HEK293 (cell line): ENCODE data around the gene ARPC1A.

Experiments used
- CTCF ChIA-PET: fragments of 350-600 bp; formaldehyde crosslinking; extraction: SDS; loops from one replicate; lab custom pipeline; 2021; ENCODE audit warnings: antibody characterized with exemption; lab: Yijun Ruan, JAX
- POLR2A ChIA-PET: fragments of 300-600 bp; formaldehyde crosslinking; extraction: SDS; loops from one replicate; lab custom pipeline; 2020; ENCODE audit warnings: antibody characterized with exemption, inconsistent platforms; lab: Yijun Ruan, JAX
- H3K27ac ChIP-seq: fragments of 200-500 bp; sonication (Bioruptor generic); 2 replicates; pipeline ENCODE4 v1.5.1; 2014; ENCODE audit warnings: low read depth, low read length, control low read depth, inconsistent platforms; ENCODE audit errors: extremely low read depth
- H3K36me3 ChIP-seq, 2 experiments: fragments of 200-500 bp in 1 of 2; sonication (Bioruptor generic) in 1 of 2; 1 replicate in 1 of 2; 2 replicates in 1 of 2; pipeline ENCODE4 v1.5.1; 2014 to 2017; ENCODE audit warnings: inconsistent platforms in 2 of 2, low read length in 2 of 2; ENCODE audit not compliant: control insufficient read depth in 2 of 2, insufficient read depth in 1 of 2
- H3K4me1 ChIP-seq: fragments of 200-500 bp; sonication (Bioruptor generic); 2 replicates; pipeline ENCODE4 v1.5.1; 2014; ENCODE audit warnings: mild to moderate bottlenecking, low read length, inconsistent platforms; ENCODE audit not compliant: control insufficient read depth, insufficient read depth
- H3K4me3 ChIP-seq: 2 replicates; pipeline ENCODE4 v1.5.1; 2011; ENCODE audit warnings: low read depth, mild to moderate bottlenecking, control low read depth, low read length, moderate library complexity
- H3K9me3 ChIP-seq: fragments of 200-500 bp; sonication (Bioruptor generic); 2 replicates; pipeline ENCODE4 v1.5.1; 2014; ENCODE audit warnings: low read depth, low read length, inconsistent platforms; ENCODE audit not compliant: control insufficient read depth, insufficient read depth
- EGR2 ChIP-seq: fragments of 450-650 bp; formaldehyde crosslinking; IDR thresholded peaks from 2 replicates; pipeline ENCODE4 v1.5.1; 2016; ENCODE audit warnings: low read depth, missing biosample characterization, missing genetic modification characterization
- FEZF1 ChIP-seq: fragments of 450-650 bp; formaldehyde crosslinking; IDR thresholded peaks from 2 replicates; pipeline ENCODE4 v1.5.1; 2016; ENCODE audit warnings: missing biosample characterization, missing genetic modification characterization
- GLI2 ChIP-seq: fragments of 450-650 bp; formaldehyde crosslinking; IDR thresholded peaks from 2 replicates; pipeline ENCODE4; 2017; ENCODE audit warnings: missing biosample characterization, missing genetic modification characterization, low read depth, borderline replicate concordance
- KLF1 ChIP-seq: fragments of 450-650 bp; formaldehyde crosslinking; IDR thresholded peaks from 2 replicates; pipeline ENCODE4 v1.5.1; 2016; ENCODE audit warnings: missing biosample characterization, missing genetic modification characterization
- KLF7 ChIP-seq: fragments of 450-650 bp; formaldehyde crosslinking; IDR thresholded peaks from 2 replicates; pipeline ENCODE4 v1.5.1; 2016; ENCODE audit warnings: missing biosample characterization, missing genetic modification characterization, borderline replicate concordance
- MYNN ChIP-seq: fragments of 450-650 bp; formaldehyde crosslinking; IDR thresholded peaks from 2 replicates; pipeline ENCODE4 v1.5.1; 2016; ENCODE audit warnings: missing biosample characterization, missing genetic modification characterization, borderline replicate concordance
- REST ChIP-seq: fragments of 450-650 bp; formaldehyde crosslinking; IDR thresholded peaks from 2 replicates; pipeline ENCODE4 v1.5.1; 2016; ENCODE audit warnings: missing biosample characterization, missing genetic modification characterization
- SP7 ChIP-seq: fragments of 450-650 bp; formaldehyde crosslinking; IDR thresholded peaks from 2 replicates; pipeline ENCODE4 v1.5.1; 2016; ENCODE audit warnings: missing biosample characterization, missing genetic modification characterization
- TCF7L2 ChIP-seq: IDR thresholded peaks from 2 replicates; pipeline ENCODE4 v1.6.1; 2011; ENCODE audit warnings: low read depth, mild to moderate bottlenecking, inconsistent platforms, low read length, moderate library complexity, borderline replicate concordance
- YY2 ChIP-seq: fragments of 450-650 bp; formaldehyde crosslinking; IDR thresholded peaks from 2 replicates; pipeline ENCODE4 v1.5.1; 2016; ENCODE audit warnings: missing biosample characterization, missing genetic modification characterization
- ZBTB17 ChIP-seq: fragments of 450-650 bp; formaldehyde crosslinking; IDR thresholded peaks from 2 replicates; pipeline ENCODE4 v1.5.1; 2016; ENCODE audit warnings: missing biosample characterization, missing genetic modification characterization
- ZFP37 ChIP-seq: fragments of 450-650 bp; formaldehyde crosslinking; IDR thresholded peaks from 2 replicates; pipeline ENCODE4 v1.5.1; 2016; ENCODE audit warnings: missing biosample characterization, missing genetic modification characterization
- ZNF121 ChIP-seq: fragments of 450-650 bp; formaldehyde crosslinking; IDR thresholded peaks from 2 replicates; pipeline ENCODE4 v1.5.1; 2016; ENCODE audit warnings: missing biosample characterization, missing genetic modification characterization
- ZNF175 ChIP-seq: fragments of 450-650 bp; formaldehyde crosslinking; IDR thresholded peaks from 2 replicates; pipeline ENCODE4 v1.5.1; 2016; ENCODE audit warnings: missing biosample characterization, missing genetic modification characterization
- ZNF211 ChIP-seq: fragments of 450-650 bp; formaldehyde crosslinking; IDR thresholded peaks from 2 replicates; pipeline ENCODE4 v1.5.1; 2016; ENCODE audit warnings: low read depth, missing biosample characterization, missing genetic modification characterization
- ZNF214 ChIP-seq: fragments of 450-650 bp; formaldehyde crosslinking; IDR thresholded peaks from 2 replicates; pipeline ENCODE4 v1.5.1; 2017; ENCODE audit warnings: missing biosample characterization, mild to moderate bottlenecking, missing genetic modification characterization, borderline replicate concordance
- ZNF26 ChIP-seq: fragments of 450-650 bp; formaldehyde crosslinking; IDR thresholded peaks from 2 replicates; pipeline ENCODE4 v1.5.1; 2016; ENCODE audit warnings: missing biosample characterization, missing genetic modification characterization
- ZNF398 ChIP-seq: fragments of 450-650 bp; formaldehyde crosslinking; IDR thresholded peaks from 2 replicates; pipeline ENCODE4 v1.5.1; 2017; ENCODE audit warnings: missing biosample characterization, missing genetic modification characterization
- ZNF514 ChIP-seq: fragments of 450-650 bp; formaldehyde crosslinking; IDR thresholded peaks from 2 replicates; pipeline ENCODE4 v1.5.1; 2016; ENCODE audit warnings: missing biosample characterization, missing genetic modification characterization
- ZNF558 ChIP-seq: fragments of 450-650 bp; formaldehyde crosslinking; IDR thresholded peaks from 2 replicates; pipeline ENCODE4 v1.5.1; 2016; ENCODE audit warnings: missing biosample characterization, missing genetic modification characterization
- ZNF610 ChIP-seq: fragments of 450-650 bp; formaldehyde crosslinking; IDR thresholded peaks from 2 replicates; pipeline ENCODE4 v1.5.1; 2016; ENCODE audit warnings: missing biosample characterization, missing genetic modification characterization, borderline replicate concordance
- ZNF707 ChIP-seq: fragments of 450-650 bp; formaldehyde crosslinking; IDR thresholded peaks from 2 replicates; pipeline ENCODE4 v1.5.1; 2016; ENCODE audit warnings: missing biosample characterization, missing genetic modification characterization
- ZNF791 ChIP-seq: fragments of 450-650 bp; formaldehyde crosslinking; IDR thresholded peaks from 2 replicates; pipeline ENCODE4 v1.5.1; 2016; ENCODE audit warnings: missing biosample characterization, missing genetic modification characterization
- ZSCAN23 ChIP-seq: fragments of 450-650 bp; formaldehyde crosslinking; IDR thresholded peaks from 2 replicates; pipeline ENCODE4 v1.5.1; 2016; ENCODE audit warnings: missing biosample characterization, missing genetic modification characterization
- ZSCAN30 ChIP-seq: fragments of 450-650 bp; IDR thresholded peaks from 2 replicates; pipeline ENCODE4 v1.5.1; 2018; ENCODE audit warnings: missing biosample characterization, mild to moderate bottlenecking, missing genetic modification characterization, moderate library complexity
- TF ChIP-seq, protein P1 (sequence below): fragments of 450-650 bp; formaldehyde crosslinking; IDR thresholded peaks from 2 replicates; pipeline ENCODE4 v1.5.1; 2016; ENCODE audit warnings: missing biosample characterization, missing genetic modification characterization
- TF ChIP-seq, protein P2 (sequence below): fragments of 450-650 bp; IDR thresholded peaks from 2 replicates; pipeline ENCODE4 v1.5.1; 2018; ENCODE audit warnings: missing biosample characterization, mild to moderate bottlenecking, missing genetic modification characterization

The ARPC1A gene

GRCh38 chr7:99365318-99366141 lies 39.8 kb downstream of the ARPC1A start (continued):
- TF ChIP-seq ZBTB17 (tag by site-specific recombination) (no peak), ZNF610 (tag by site-specific recombination) (no peak), MYNN (tag by site-specific recombination) (no peak), ZNF175 (no peak), ZNF214 (tag by site-specific recombination) (no peak), ZNF514 (tag by site-specific recombination) (no peak), FEZF1 (no peak), ZSCAN23 (tag by site-specific recombination) (no peak), ZNF398 (tag by site-specific recombination) (no peak)
- TF ChIP-seq, protein P1, sequence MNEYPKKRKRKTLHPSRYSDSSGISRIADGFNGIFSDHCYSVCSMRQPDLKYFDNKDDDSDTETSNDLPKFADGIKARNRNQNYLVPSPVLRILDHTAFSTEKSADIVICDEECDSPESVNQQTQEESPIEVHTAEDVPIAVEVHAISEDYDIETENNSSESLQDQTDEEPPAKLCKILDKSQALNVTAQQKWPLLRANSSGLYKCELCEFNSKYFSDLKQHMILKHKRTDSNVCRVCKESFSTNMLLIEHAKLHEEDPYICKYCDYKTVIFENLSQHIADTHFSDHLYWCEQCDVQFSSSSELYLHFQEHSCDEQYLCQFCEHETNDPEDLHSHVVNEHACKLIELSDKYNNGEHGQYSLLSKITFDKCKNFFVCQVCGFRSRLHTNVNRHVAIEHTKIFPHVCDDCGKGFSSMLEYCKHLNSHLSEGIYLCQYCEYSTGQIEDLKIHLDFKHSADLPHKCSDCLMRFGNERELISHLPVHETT (tag by site-specific recombination): no peak
- TF ChIP-seq, protein P2, sequence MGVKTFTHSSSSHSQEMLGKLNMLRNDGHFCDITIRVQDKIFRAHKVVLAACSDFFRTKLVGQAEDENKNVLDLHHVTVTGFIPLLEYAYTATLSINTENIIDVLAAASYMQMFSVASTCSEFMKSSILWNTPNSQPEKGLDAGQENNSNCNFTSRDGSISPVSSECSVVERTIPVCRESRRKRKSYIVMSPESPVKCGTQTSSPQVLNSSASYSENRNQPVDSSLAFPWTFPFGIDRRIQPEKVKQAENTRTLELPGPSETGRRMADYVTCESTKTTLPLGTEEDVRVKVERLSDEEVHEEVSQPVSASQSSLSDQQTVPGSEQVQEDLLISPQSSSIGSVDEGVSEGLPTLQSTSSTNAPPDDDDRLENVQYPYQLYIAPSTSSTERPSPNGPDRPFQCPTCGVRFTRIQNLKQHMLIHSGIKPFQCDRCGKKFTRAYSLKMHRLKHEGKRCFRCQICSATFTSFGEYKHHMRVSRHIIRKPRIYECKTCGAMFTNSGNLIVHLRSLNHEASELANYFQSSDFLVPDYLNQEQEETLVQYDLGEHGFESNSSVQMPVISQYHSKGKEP (tag by site-specific recombination): no peak
- TF ChIP-seq, all 188 proteins: peak for 7

- ChIA-PET CTCF (interaction anchor here (1.2 to 2.0 kb wide), 2 partner anchors 20 to 49 kb away, joined by 3 to 10 read pairs; no protein-coding TSS in a partner anchor), POLR2A (no interaction called here)
- H3K4me1 ChIP-seq: no peaks in the 10 kb centered on the region
- no peaks in the 10 kb centered on the region for H3K9me3 ChIP-seq
- H3K36me3 ChIP-seq: peaks cover 25 to 47% of the 10 kb centered on the region in 2 experiments
- no peak overlapping the region for H3K27ac ChIP-seq
- H3K4me3 ChIP-seq: no peak overlapping the region
- TF ChIP-seq KLF7: no peak
- TF ChIP-seq ZSCAN30 (tag by site-specific recombination): no peak
- no peak for TF ChIP-seq MYNN (tag by site-specific recombination)
- peak; percentile 26; the same call in 1 of the 2 replicates for TF ChIP-seq EGR2 (tag by site-specific recombination)
- no peak for TF ChIP-seq ZNF707 (tag by site-specific recombination)
- TF ChIP-seq KLF1 (tag by site-specific recombination): peak; percentile 98
- TF ChIP-seq REST (tag by site-specific recombination): no peak
- TF ChIP-seq ZNF558 (tag by site-specific recombination): no peak
- TF ChIP-seq ZNF26 (tag by site-specific recombination): no peak
- no peak for TF ChIP-seq ZNF211 (tag by site-specific recombination)
- TF ChIP-seq ZFP37: no peak
- TF ChIP-seq SP7: peak; percentile 77
- no peak for TF ChIP-seq TCF7L2
- TF ChIP-seq ZNF121: no peak
- TF ChIP-seq ZNF791: no peak
- TF ChIP-seq YY2 (tag by site-specific recombination): no peak
- TF ChIP-seq GLI2 (tag by site-specific recombination): no peak
These were observed 40.9 kb downstream of the ARPC1A start for GRCh38 chr7:99366646-99367045.
